Activated CD8-positive, alpha-beta T cell treated with anti-CD3 and anti-CD28 coated beads for 36 hours (primary cell): ENCODE measurements around the gene CERS6. TPM values are rescaled to one million over a fixed set of nuclear protein-coding genes. Genes with fewer than 3 reads are reported as not detected.

Experiments
- ATAC-seq: fragments of 200-7000 bp; cut with Tn5 transposase; one replicate; pipeline ENCODE4 v1.10.0; 2021; ENCODE audit warnings: mild to moderate bottlenecking, moderate library complexity
- CTCF ChIA-PET: fragments of 350-600 bp; sonication (Branson Sonifier 250); formaldehyde crosslinking; loops from one replicate; lab custom pipeline; 2021; ENCODE audit warnings: antibody characterized with exemption; lab: Charles Lee
- POLR2A ChIA-PET: fragments of 350-600 bp; sonication (Branson Sonifier 250); formaldehyde crosslinking; loops from one replicate; lab custom pipeline; 2021; ENCODE audit warnings: antibody characterized with exemption; lab: Charles Lee
- DNase-seq: peaks from one replicate; pipeline ENCODE4 v3.0.0-alpha.2; 2020
- H3K27ac Mint-ChIP-seq: one replicate; pipeline ENCODE4 v1.8.0; 2021; ENCODE audit warnings: mild to moderate bottlenecking, mixed read lengths
- H3K27me3 Mint-ChIP-seq: one replicate; pipeline ENCODE4 v1.8.0; 2021; ENCODE audit warnings: mixed read lengths
- H3K36me3 Mint-ChIP-seq: one replicate; pipeline ENCODE4 v1.8.0; 2021; ENCODE audit warnings: low read depth, mixed read lengths
- H3K4me1 Mint-ChIP-seq: one replicate; pipeline ENCODE4 v1.8.0; 2021; ENCODE audit warnings: low read depth, mixed read lengths
- H3K4me3 Mint-ChIP-seq: one replicate; pipeline ENCODE4 v1.8.0; 2021; ENCODE audit warnings: mild to moderate bottlenecking, moderate library complexity, mixed read lengths
- H3K9me3 Mint-ChIP-seq: one replicate; pipeline ENCODE4 v1.8.0; 2021; ENCODE audit warnings: mixed read lengths
- intact Hi-C: fragments of 100-400 bp; cut with micrococcal nuclease; formaldehyde crosslinking; loops from one replicate; pipeline ENCODE4 v1.10.0; 2022
- total RNA-seq, 2 experiments: library from RNA; stranded (reverse); gene quantifications; one replicate each; pipeline ENCODE4 v1.2.3, GENCODE V29; 2021
- TF ChIP-seq, protein P1 (sequence below): fragments of 200-600 bp; IDR thresholded peaks from one replicate; pipeline ENCODE4 v1.8.0; 2022; ENCODE audit warnings: antibody characterized with exemption, mild to moderate bottlenecking

The CERS6 gene
- total RNA-seq, 2 experiments from 2014 or later, result 15.4 to 16.1 TPM

DNA sequence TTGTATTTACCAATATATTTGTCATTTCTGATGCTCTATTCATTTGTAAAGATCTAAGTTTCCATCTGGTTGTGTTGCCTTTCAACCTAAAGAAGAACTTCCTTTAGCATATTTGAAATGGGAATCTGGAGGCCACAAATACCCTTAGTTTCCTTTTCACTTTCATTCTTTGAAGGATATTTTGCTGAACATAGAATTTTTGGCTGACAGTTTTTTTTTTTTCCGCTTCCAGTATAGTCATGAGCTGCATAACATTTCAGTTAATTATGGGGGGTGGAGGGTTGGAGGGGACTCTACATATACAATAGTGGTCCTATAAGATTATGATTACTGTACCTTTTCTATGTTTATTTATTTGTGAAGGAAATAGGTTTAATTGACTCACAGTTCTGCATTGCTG lies 83.9 kb downstream of the CERS6 start:
- H3K27ac Mint-ChIP-seq, result no peak overlapping the region
- H3K9me3 Mint-ChIP-seq, result peaks cover 32% of the 10 kb centered on the region
- H3K4me3 Mint-ChIP-seq, result no peak overlapping the region
- H3K27me3 Mint-ChIP-seq, result no peaks in the 10 kb centered on the region
- TF ChIP-seq, protein P1, sequence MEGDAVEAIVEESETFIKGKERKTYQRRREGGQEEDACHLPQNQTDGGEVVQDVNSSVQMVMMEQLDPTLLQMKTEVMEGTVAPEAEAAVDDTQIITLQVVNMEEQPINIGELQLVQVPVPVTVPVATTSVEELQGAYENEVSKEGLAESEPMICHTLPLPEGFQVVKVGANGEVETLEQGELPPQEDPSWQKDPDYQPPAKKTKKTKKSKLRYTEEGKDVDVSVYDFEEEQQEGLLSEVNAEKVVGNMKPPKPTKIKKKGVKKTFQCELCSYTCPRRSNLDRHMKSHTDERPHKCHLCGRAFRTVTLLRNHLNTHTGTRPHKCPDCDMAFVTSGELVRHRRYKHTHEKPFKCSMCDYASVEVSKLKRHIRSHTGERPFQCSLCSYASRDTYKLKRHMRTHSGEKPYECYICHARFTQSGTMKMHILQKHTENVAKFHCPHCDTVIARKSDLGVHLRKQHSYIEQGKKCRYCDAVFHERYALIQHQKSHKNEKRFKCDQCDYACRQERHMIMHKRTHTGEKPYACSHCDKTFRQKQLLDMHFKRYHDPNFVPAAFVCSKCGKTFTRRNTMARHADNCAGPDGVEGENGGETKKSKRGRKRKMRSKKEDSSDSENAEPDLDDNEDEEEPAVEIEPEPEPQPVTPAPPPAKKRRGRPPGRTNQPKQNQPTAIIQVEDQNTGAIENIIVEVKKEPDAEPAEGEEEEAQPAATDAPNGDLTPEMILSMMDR, result no peak
- peaks cover 51% of the 10 kb centered on the region for H3K4me1 Mint-ChIP-seq
- CTCF ChIA-PET, result no interaction called here
- POLR2A ChIA-PET, result no interaction called here
- intact Hi-C loops, result no loop called here
- no peak for ATAC-seq
- DNase-seq, result no peak
- H3K36me3 Mint-ChIP-seq, result peaks cover 30% of the 10 kb centered on the region

DNA sequence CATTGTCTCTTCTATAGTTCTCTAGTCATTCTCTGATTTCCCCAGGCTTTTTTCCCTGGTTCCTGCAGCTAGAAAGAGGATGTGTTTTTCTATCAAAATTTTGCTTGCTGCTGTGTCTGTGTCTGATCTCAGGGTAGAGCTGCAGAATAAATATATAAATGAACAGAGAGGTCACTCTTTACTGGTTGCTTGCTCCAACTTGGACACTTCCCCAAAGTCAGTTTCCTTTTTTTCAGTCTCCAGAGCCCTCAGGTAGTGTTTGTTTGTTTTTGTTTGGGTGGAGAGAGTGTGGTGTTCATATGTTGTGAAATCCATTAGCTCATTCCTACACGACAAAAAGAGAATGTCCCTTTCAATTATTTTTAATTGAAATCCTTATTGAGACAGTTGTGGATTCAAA lies 85.8 kb downstream of the CERS6 start:
- Mint-ChIP-seq H3K36me3 (peaks cover 26% of the 10 kb centered on the region), H3K9me3 (peaks cover 30% of the 10 kb centered on the region), H3K4me3 (no peak overlapping the region), H3K27me3 (no peaks in the 10 kb centered on the region), H3K27ac (no peak overlapping the region), H3K4me1 (peaks cover 51% of the 10 kb centered on the region)
- intact Hi-C loops, result no loop called here
- TF ChIP-seq, protein P1, result no peak
- CTCF ChIA-PET, result no interaction called here
- no peak for DNase-seq
- ATAC-seq, result no peak
- POLR2A ChIA-PET, result no interaction called here

DNA sequence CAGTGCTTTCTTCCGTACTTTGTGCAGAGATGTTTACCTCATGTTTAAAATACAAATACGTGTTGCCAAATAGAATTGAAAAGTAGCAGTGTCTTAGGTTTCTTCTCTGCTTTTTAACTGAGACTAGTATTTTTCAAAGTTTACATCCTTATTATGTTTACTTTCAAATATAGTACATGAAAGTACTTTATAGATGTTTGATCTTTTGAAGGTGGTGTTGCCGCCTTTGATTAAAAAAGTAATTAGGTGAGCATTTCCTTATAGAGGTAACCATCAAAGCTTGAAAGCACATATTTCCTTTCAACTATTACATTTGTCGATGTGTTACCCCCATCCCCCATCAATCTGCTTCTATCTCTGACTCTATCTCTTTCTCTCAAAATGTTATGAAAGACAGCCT lies 87.0 kb downstream of the CERS6 start:
- Mint-ChIP-seq H3K27me3 (no peaks in the 10 kb centered on the region), H3K9me3 (peaks cover 27% of the 10 kb centered on the region), H3K36me3 (peaks cover 33% of the 10 kb centered on the region), H3K27ac (no peak overlapping the region), H3K4me1 (peaks cover 41% of the 10 kb centered on the region), H3K4me3 (no peak overlapping the region)
- TF ChIP-seq, protein P1, result no peak
- intact Hi-C loops, result no loop called here
- DNase-seq, result no peak
- CTCF ChIA-PET, result no interaction called here
- ATAC-seq, result no peak
- POLR2A ChIA-PET, result no interaction called here

DNA sequence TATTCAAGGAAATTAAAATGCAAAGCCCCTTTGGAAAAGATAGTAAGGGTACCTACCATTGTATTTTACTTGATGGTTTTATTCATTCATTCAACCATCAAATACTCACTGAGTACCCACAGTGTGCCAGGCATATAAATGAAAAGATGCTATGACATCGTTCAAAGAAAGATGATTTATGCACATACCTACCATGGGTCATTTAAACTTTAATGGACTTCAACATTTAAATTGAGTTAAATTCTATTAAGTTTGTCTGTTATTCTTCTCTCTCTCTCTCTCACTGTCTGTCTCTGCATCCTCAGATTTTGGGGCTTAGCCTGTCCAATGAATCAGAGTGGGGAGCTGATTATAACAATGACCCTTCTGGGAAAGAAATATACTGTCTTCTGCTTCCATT lies 87.9 kb downstream of the CERS6 start:
- ATAC-seq, result no peak

DNA sequence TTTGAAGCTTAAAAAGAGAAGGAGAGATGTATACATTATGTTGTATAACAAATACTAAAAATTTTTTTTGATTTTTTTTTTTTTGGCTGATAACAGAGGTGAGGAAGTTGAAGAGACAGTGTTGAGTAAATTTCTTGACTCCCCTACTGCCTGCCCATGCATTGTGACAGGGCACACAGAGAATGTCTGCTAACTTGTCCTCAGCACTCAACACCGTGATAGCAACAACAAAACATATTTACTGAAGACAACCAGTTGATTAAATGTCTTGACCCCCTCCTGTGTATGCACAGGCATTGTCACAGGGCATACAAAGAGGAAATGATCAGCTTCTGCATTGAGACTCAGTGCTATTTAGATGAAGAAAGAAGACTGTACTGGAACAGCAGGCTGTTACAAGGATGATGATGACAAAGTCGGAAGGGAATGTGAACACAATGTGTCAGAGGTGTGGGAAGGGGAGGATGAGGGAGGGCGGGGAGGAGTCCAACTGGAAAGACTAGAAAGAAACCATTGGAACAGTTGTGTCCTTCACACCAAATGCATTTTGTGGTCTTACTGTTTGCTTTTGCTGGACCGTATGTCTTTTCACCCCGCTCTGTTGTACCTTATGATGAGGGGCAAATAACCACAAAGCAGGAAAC lies 89.5 kb downstream of the CERS6 start:
- Mint-ChIP-seq H3K27me3 (no peaks in the 10 kb centered on the region), H3K4me3 (no peak overlapping the region), H3K27ac (no peak overlapping the region), H3K4me1 (peaks cover 29% of the 10 kb centered on the region), H3K9me3 (peaks cover 12% of the 10 kb centered on the region), H3K36me3 (peaks cover 29% of the 10 kb centered on the region)
- TF ChIP-seq, protein P1, result no peak
- ChIA-PET POLR2A (interaction anchor here (0.6 kb wide), 1 partner anchor 55 kb away, joined by 3 read pairs; no protein-coding TSS in a partner anchor), CTCF (no interaction called here)
- ATAC-seq (no peak), DNase-seq (no peak)
- intact Hi-C loops, result no loop called here

More for the DNA sequence above, 87.9 kb downstream of the CERS6 start:
- TF ChIP-seq, protein P1, result no peak
- DNase-seq, result no peak
- Mint-ChIP-seq H3K9me3 (peaks cover 22% of the 10 kb centered on the region), H3K4me3 (no peak overlapping the region), H3K27me3 (no peaks in the 10 kb centered on the region), H3K27ac (no peak overlapping the region), H3K4me1 (peaks cover 34% of the 10 kb centered on the region), H3K36me3 (peaks cover 35% of the 10 kb centered on the region)
- intact Hi-C loops, result no loop called here
- POLR2A ChIA-PET, result no interaction called here
- CTCF ChIA-PET, result no interaction called here
